ENCODE measurements around the gene SPATA9.

Gene SPATA9, protein sequence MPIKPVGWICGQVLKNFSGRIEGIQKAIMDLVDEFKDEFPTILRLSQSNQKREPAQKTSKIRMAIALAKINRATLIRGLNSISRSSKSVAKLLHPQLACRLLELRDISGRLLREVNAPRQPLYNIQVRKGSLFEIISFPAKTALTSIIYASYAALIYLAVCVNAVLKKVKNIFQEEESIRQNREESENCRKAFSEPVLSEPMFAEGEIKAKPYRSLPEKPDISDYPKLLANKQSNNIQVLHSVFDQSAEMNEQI

DNA sequence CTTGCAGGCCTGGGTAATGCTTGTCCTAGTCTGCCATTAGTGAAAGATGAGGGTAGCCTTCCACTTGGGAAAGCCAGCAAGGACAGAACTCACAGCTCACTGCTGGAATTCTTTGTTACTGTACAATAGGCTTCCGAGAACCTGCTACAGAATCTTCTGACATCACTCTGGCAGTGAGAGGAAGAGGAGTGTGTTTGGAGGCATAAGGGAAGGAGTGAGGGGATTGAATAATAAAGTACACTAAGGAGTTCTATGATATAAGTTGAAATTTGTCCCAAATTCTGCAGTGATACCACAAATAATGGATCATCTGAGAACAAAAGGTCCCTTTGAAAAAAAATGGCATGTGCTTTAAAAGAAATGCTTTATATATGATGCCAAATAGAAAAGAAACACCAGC is at the start of gene SPATA9:
Gene SPATA9 (minus strand): TSS at position 101 of the 400 bp plus-strand sequence. CDS start 137 bp downstream, outside the sequence.
- no peak for DNase-seq

DNA sequence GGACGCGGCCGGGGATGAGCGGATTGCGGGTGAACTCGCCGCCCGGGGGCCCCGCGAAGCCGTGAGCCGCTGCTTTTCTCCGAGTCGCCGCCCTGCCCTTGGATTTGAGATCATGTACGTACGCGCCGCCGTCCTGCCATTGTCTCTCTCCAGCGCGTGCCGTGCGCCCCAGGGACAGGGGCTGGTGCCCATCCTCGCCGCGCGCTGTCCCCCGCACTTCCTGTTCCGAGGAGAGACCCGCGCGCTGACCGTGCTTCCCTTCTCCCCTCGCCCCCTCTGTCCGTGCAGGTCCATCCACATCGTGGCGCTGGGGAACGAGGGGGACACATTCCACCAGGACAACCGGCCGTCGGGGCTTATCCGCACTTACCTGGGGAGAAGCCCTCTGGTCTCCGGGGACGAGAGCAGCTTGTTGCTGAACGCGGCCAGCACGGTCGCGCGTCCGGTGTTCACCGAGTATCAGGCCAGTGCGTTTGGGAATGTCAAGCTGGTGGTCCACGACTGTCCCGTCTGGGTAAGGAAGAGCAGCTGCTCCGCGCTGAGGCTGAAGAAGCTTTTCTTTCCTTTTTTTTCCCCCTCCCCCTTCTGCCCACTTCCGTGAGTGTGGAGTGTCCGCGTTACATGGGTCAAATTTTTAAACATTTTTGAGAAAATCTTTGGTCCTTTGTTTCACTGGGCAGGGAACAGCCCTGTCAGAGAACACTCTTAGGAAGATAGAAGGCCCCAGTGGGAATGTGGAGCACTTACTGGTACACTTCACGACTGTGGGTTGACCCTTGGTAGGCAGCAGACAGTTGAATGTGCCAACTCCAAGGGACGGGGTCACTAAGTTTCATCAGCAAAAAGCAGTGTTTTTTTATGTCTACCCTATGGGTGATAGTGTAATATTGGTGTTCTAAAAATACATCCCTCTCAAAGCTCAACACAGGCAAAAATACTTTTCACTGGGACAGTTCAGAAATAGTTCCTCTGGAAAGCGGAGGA is 49.1 kb upstream of the SPATA9 start:
- DNase-seq: peak; percentile 24

GRCh38 chr5:95730730-95731570 is 48.2 kb upstream of the SPATA9 start, which contains the start of gene RHOBTB3:
RHOBTB3 (plus strand) TSS chr5:95731336; CDS start chr5:95731683, 347 bp downstream.
- peak; percentile 34 for DNase-seq

GRCh38 chr5:95730011-95730700 is 47.4 kb upstream of the SPATA9 start:
- DNase-seq: no peak

DNA sequence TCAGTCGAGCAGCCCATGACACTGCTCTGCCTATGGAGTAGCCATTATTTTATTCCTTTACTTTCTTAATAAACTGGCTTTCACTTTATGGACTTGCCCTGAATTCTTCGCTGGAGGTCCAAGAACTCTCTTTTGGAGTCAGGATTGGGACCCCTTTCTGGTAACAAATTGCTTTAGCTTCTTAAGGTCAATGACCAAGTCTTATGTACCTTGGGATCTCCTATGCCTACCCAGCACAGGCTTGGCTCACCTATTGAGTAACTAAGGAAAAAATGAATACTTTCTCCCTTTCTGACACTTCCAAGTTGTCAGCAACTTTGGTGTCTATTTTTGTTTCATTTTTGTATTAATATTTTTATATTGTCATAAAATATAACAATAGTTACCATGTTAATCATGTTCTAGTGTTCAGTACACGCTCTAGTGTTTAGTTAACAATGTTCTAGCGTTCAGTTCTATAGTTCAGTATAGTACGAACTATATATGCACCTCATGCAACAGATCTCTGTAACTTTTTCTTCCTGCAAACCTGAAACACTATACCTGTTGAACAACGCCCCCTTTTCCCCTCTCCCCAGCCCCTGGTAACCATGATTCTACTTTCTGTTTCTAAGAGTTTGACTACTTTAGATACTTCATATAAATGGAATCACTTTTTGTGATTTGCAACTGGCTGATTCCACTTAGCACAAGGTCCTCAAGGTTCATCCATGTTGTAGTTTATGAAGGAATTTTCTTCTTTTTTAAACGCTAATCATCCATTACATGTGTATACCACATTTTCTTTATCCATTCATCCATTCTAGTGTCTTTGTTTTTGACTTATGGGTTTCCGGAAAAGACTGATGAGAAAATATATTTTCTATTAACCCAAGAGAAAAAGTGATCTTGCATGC is 46.6 kb upstream of the SPATA9 start:
- DNase-seq: no peak

DNA sequence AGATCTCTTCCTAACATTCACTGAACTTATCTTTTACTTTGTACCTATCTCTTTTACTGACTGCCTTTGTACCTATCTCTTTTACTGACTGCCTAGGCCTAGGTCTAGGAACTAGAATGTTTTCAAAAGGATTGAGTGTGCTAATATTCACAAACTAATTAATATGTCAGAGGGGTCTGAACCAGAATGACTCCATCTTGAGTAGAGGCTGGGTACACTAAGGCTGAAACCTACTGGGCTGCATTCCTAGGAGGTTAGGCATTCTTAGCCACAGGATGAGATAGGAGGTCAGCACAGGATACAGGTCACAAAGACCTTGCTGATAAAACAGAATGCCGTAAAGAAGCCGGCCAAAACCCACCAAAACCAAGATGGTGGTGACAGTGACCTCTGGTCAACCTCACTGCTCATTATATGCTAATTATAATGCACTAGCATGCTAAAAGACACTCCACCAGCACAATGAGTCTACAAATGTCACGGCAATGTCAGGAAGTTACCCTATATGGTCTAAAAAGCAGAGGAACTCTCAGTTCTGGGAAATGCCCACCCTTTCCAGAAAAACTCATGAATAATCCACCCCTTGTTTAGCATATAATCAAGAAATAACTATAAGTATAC is 45.8 kb upstream of the SPATA9 start:
- no peak for DNase-seq

DNA sequence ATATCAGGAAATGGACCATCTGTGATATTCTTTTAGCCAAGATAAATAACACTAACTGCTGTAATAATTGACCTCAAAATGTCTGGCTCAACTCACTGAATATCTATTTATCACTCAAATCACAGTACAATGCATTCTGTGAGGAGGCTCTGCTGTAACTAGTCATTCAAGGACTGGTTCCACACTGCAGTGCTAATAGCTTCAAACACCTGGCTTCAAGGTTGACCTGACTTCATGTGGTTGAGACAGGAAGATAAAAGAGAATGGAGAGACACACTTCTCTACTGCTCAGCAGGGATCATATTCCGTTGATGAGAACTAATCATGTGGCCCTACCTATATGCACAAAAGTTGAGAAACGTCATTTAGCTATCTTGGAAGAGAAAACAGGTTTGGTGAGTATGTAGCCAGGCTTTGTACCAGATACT is 45.0 kb upstream of the SPATA9 start:
- DNase-seq: no peak

DNA sequence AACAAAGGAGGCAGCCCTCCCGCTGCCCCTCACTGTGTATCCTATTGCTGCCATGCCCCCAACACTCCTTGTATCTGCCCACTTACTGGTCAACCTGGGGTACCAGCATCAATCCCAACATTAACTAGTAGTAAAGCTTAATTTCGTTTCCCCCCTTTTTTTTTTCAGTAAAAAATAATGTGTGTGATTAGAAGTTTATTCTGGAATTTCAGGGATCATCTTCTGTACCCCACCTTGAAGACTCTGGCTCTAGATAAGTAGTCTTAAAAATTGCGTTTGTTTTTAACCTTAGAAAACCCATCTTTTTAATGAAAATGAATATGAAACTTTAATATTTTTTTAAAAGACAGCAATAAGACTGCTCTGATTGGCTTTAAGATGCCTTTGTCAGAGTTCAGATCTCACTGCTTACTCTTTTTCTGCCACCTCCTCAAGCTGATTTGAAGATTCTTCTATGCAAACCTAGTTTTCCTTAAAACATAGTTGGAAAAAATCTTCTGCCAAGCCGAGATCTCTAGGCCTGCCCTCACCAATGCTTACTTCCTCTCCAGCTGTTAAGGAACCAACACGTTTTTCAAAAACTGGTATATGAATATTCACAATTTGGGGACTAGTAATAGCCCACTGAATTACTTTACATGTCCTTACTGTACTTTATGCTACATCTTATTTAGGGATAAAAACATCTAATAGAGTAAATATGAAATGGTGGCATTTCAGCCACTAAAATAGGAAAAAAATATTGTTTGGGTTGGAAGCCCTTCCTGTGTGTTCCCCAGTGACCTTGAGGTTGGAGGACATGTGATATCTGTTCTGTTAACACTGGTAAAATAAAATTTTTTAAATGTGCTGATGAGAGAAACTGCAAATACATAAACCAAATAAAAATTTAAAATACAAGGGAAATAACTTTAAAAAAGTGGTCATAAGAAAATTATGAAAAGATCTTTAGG is 44.3 kb upstream of the SPATA9 start:
- DNase-seq: no peak

GRCh38 chr5:95725937-95726810 is 43.4 kb upstream of the SPATA9 start:
- no peak for DNase-seq

- DNase-seq: no peak
Observed at GRCh38 chr5:95725071-95725820, 42.5 kb upstream of the SPATA9 start.

- DNase-seq: no peak
Observed at GRCh38 chr5:95723632-95724369, 41.0 kb upstream of the SPATA9 start.

- DNase-seq: no peak
Observed at GRCh38 chr5:95721582-95722295, 38.9 kb upstream of the SPATA9 start.

DNA sequence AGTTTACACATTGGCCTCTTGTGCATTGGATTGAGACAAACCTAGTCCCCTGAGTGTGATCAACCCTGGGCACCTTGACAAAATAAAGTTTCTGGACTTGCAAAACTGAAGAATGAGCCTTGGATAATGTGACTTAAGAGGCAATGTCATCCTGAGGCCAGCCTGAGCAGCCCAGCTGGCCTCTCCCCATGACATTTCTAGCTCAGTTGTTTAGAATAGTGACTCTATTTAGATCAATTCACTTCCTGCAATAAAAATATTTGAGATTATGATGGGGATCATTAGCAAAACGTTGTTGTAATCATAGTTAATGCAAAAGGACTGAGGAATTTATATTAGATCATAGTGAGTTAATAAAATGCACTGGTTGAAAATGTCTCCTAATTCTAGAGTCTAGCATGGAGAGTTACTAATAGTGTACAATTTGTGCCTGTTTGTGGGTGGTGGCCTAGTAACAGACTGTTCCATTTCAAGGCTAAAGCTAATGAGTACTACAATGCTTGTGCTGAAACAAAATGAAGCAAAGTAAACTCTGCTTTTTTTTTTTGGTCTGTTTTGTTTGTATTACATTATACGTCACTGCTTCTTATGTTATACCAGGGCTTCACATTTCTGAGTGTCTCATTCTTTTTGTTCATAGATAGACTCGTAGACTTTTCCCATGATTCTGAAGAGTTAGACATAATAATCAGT is 37.4 kb upstream of the SPATA9 start:
- DNase-seq: no peak

DNA sequence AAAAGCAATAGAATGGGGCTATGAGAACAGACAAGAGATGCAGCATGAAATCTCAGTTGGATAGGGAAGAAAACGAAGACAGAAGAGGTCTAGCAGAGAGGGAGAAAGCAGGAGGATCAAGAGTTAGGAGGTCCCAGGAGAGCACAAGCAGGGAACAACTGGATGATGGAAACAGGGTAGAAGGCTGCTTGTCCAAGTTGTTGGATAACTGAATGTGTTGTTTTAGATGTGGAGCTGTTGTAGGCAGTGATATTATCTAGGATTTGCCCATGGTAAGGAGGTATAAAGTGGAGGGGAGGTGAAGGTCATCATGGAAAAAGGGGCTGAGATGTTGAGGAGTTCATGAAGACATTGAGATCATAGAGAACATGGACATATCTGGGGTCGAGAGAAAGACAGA is 35.9 kb upstream of the SPATA9 start:
- DNase-seq: no peak

DNA sequence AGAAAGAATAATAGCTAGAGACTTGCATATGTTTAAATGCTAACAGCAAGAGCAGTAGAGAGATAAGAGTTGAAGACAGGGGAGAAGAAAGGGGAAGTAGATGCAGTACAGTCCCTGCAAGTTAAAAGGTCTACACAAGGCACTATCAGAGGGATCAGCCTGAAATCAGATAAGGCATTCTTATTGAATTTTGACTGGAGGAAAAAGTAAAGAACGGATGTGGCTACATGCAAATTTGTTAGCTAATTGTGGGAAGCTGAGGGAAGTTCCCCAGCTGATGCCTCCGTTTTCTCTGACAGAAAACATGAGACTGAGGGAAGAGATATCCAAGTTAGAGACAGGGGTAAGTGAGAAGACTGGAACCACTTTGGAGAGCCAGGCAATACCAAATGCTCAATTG is 35.4 kb upstream of the SPATA9 start:
- DNase-seq: no peak

- DNase-seq: no peak
Observed at GRCh38 chr5:95717439-95717838, 34.6 kb upstream of the SPATA9 start.

Data from activated naive CD4-positive, alpha-beta T cell treated with Interleukin-2 at 50 U/mL for 16 hours (primary cell).